A375 (cell line): ENCODE measurements around the gene SLC17A1. TPM values are rescaled to one million over a fixed set of nuclear protein-coding genes. Genes with fewer than 3 reads are reported as not detected.

Source experiments
- total RNA-seq: library from RNA; depleted of rRNA; stranded (reverse); fragments of >200 nt; shearing (Covaris generic); gene quantifications from 2 replicates; pipeline ENCODE4 v1.2.3, GENCODE V29; 2014; rRNA removed

Gene SLC17A1
- not detected in 2 replicates for total RNA-seq

GRCh38 chr6:25831532-25832306 is at the start of gene SLC17A1:
Gene SLC17A1, minus strand, starts transcription at chr6:25832052. Its CDS starts 1,495 bp downstream, at chr6:25830557.

GRCh38 chr6:25874118-25874517 is 42.3 kb upstream of the SLC17A1 start, which contains the start of gene SLC17A3:
Gene SLC17A3, minus strand, starts transcription at chr6:25874243. Its CDS starts 5,856 bp downstream, at chr6:25868387.

GRCh38 chr6:25754535-25754934 is 77.3 kb downstream of the SLC17A1 start, which contains the start of gene SLC17A4:
Gene SLC17A4, plus strand, starts transcription at chr6:25754742. Its CDS starts 7,221 bp downstream, at chr6:25761963.

Other genes with a start within 250 kb of the SLC17A1 start
- gene SCGN, start 179.8 kb downstream of the SLC17A1 start, total RNA-seq, result not detected in 2 replicates
- gene SLC17A4, start 77.3 kb downstream of the SLC17A1 start, total RNA-seq, result not detected in 2 replicates
- gene SLC17A3, start 42.2 kb upstream of the SLC17A1 start, total RNA-seq, result not detected in 2 replicates
- gene SLC17A2, start 98.6 kb upstream of the SLC17A1 start, total RNA-seq, result not detected in 2 replicates
- gene TRIM38, start 130.8 kb upstream of the SLC17A1 start, total RNA-seq, result 4.1 and 4.3 TPM in 2 replicates